ENCODE data around the gene CCDC51.

- TF ChIP-seq CTCF (IDR thresholded peaks at IDR 0.05) (no peak), EZH2 (IDR thresholded peaks at IDR 0.05; ENCODE audit: borderline replicate concordance, insufficient read depth, low read depth, low read length, poor library complexity, severe bottlenecking) (no peak)
Measured at GRCh38 chr3:48468329-48468731, 28.4 kb upstream of the CCDC51 start.

Data from B cell (primary cell).